CD4-positive, alpha-beta T cell (primary cell): ENCODE measurements around the gene GFPT1. TPM values are rescaled to one million over a fixed set of nuclear protein-coding genes. Genes with fewer than 3 reads are reported as not detected.

Experiments
- ATAC-seq: fragments of 200-7000 bp; cut with Tn5 transposase; one replicate; pipeline ENCODE4 v1.10.0; 2022; ENCODE audit warnings: mild to moderate bottlenecking; ENCODE audit not compliant: poor library complexity
- CTCF ChIA-PET: fragments of 350-600 bp; sonication (Branson Sonifier 250); formaldehyde crosslinking; loops from one replicate; lab custom pipeline; 2021; ENCODE audit warnings: antibody characterized with exemption, inconsistent platforms; lab: Charles Lee
- POLR2A ChIA-PET: fragments of 350-600 bp; sonication (Branson Sonifier 250); formaldehyde crosslinking; loops from one replicate; lab custom pipeline; 2021; ENCODE audit warnings: antibody characterized with exemption, inconsistent platforms; lab: Charles Lee
- DNase-seq, 14 experiments: peaks; one replicate each; pipeline ENCODE4 v3.0.0-alpha.2; 2013 to 2020; ENCODE audit warnings: mixed read lengths in 2 of 14
- H3K27ac ChIP-seq, 2 donors: one replicate each; pipeline versions ENCODE4 v1.5.1 to v1.7.0; 2013; ENCODE audit warnings: low read length in 2 of 2, low read depth in 1 of 2, mild to moderate bottlenecking in 1 of 2
- H3K27me3 ChIP-seq, 2 experiments: 1 replicate in 1 of 2; 2 replicates in 1 of 2; pipeline versions ENCODE4 v1.6.1 to v1.7.0; 2013; ENCODE audit warnings: low read length in 2 of 2, control low read depth in 1 of 2, mild to moderate bottlenecking in 1 of 2, moderate library complexity in 1 of 2; ENCODE audit not compliant: insufficient read depth in 2 of 2, control insufficient read depth in 1 of 2
- H3K36me3 ChIP-seq: one replicate; pipeline ENCODE4 v1.6.1; 2013; ENCODE audit warnings: low read length, control low read depth; ENCODE audit not compliant: insufficient read depth
- H3K4me1 ChIP-seq: one replicate; pipeline ENCODE4 v1.6.1; 2013; ENCODE audit warnings: low read length, control low read depth; ENCODE audit not compliant: insufficient read depth
- H3K4me3 ChIP-seq: one replicate; pipeline ENCODE4 v1.5.1; 2013; ENCODE audit warnings: mild to moderate bottlenecking, low read length, moderate library complexity
- H3K9me3 ChIP-seq, 2 experiments: 1 replicate in 1 of 2; 2 replicates in 1 of 2; pipeline versions ENCODE4 v1.6.1 to v1.7.0; 2013; ENCODE audit warnings: low read length in 2 of 2, mild to moderate bottlenecking in 2 of 2, control low read depth in 1 of 2, moderate library complexity in 1 of 2; ENCODE audit not compliant: control insufficient read depth in 1 of 2, insufficient read depth in 1 of 2
- H3K27ac Mint-ChIP-seq: one replicate; pipeline ENCODE4 v1.8.0; 2020; ENCODE audit warnings: mixed read lengths
- H3K27me3 Mint-ChIP-seq: one replicate; pipeline ENCODE4 v1.8.0; 2021; ENCODE audit warnings: mixed read lengths
- H3K36me3 Mint-ChIP-seq: one replicate; pipeline ENCODE4 v1.8.0; 2021; ENCODE audit warnings: low read depth, mixed read lengths
- H3K4me1 Mint-ChIP-seq: one replicate; pipeline ENCODE4 v1.8.0; 2021; ENCODE audit warnings: low read depth, mixed read lengths
- H3K4me3 Mint-ChIP-seq: one replicate; pipeline ENCODE4 v1.8.0; 2020; ENCODE audit warnings: mild to moderate bottlenecking, mixed read lengths
- H3K9me3 Mint-ChIP-seq: one replicate; pipeline ENCODE4 v1.8.0; 2020; ENCODE audit warnings: mixed read lengths
- CTCF ChIP-seq: fragments of 200-600 bp; IDR thresholded peaks from one replicate; pipeline ENCODE4 v1.8.0; 2022; ENCODE audit warnings: antibody characterized with exemption, mild to moderate bottlenecking
- intact Hi-C, 2 experiments: fragments of 100-400 bp; cut with DNase I in 1 of 2; cut with micrococcal nuclease in 1 of 2; formaldehyde crosslinking; loops; one replicate each; pipeline versions ENCODE4 v1.15.1 to v1.9.0; 2023 to 2025; cut with DNase I, micrococcal nuclease
- total RNA-seq, 174 experiments: library from RNA in 2 of 174; stranded (reverse) in 2 of 174; gene quantifications; one replicate each; pipeline ENCODE4 v1.2.3 and lab custom pipeline; 2021 to 2026

The GFPT1 gene
- total RNA-seq, 2 experiments from 2014 or later: 17.6 to 18.3 TPM

- H3K4me3 Mint-ChIP-seq: peak overlapping the region; percentile 58
- intact Hi-C loops: loop anchor here (2.0 to 5.0 kb wide), 3 partner anchors 280 to 845 kb away; no protein-coding TSS in a partner anchor
- TF ChIP-seq CTCF: peak; percentile 44
- H3K4me1 Mint-ChIP-seq: peaks cover 31% of the 10 kb centered on the region
- H3K9me3 Mint-ChIP-seq: no peaks in the 10 kb centered on the region
- CTCF ChIA-PET: interaction anchor here (0.6 to 3.4 kb wide), 3 partner anchors 8 to 12 kb away, joined by 3 to 12 read pairs (median 4); no protein-coding TSS in a partner anchor
- H3K27me3 Mint-ChIP-seq: peaks cover 28% of the 10 kb centered on the region
- no peaks in the 10 kb centered on the region for H3K36me3 ChIP-seq
- peaks cover 31% of the 10 kb centered on the region for H3K4me1 ChIP-seq
- POLR2A ChIA-PET: interaction anchor here (1.3 kb wide), 1 partner anchor 9 kb away, joined by 5 read pairs; no protein-coding TSS in a partner anchor
- no peaks in the 10 kb centered on the region for H3K36me3 Mint-ChIP-seq
- DNase-seq (no peak), ATAC-seq (no peak)
- no peak overlapping the region for H3K27ac ChIP-seq
- no peak overlapping the region for H3K27ac Mint-ChIP-seq
- H3K27me3 ChIP-seq: peaks cover 18 to 29% of the 10 kb centered on the region in 2 experiments
- peaks cover 7 to 19% of the 10 kb centered on the region in 2 experiments for H3K9me3 ChIP-seq
- peak overlapping the region; percentile 56 for H3K4me3 ChIP-seq
Measured at GRCh38 chr2:69307579-69308064, 79.4 kb downstream of the GFPT1 start.

- H3K9me3 ChIP-seq: peaks cover 7 to 19% of the 10 kb centered on the region in 2 experiments
- peaks cover 18 to 29% of the 10 kb centered on the region in 2 experiments for H3K27me3 ChIP-seq
- Mint-ChIP-seq H3K4me1 (peaks cover 31% of the 10 kb centered on the region), H3K27ac (no peak overlapping the region), H3K9me3 (no peaks in the 10 kb centered on the region), H3K36me3 (no peaks in the 10 kb centered on the region), H3K27me3 (peaks cover 32% of the 10 kb centered on the region), H3K4me3 (peak overlapping the region; percentile 58)
- H3K4me3 ChIP-seq: peak overlapping the region; percentile 56
- intact Hi-C loops: loop anchor here (2.0 to 5.0 kb wide), 3 partner anchors 280 to 845 kb away; no protein-coding TSS in a partner anchor
- peaks cover 31% of the 10 kb centered on the region for H3K4me1 ChIP-seq
- H3K36me3 ChIP-seq: no peaks in the 10 kb centered on the region
- DNase-seq (peak; percentile 30 to 74 (median 46)), ATAC-seq (peak; percentile 81)
- H3K27ac ChIP-seq: no peak overlapping the region
- TF ChIP-seq CTCF: peak; percentile 79
- CTCF ChIA-PET: interaction anchor here (0.6 to 3.4 kb wide), 3 partner anchors 8 to 13 kb away, joined by 3 to 12 read pairs (median 4); no protein-coding TSS in a partner anchor
- POLR2A ChIA-PET: interaction anchor here (1.1 to 1.3 kb wide), 2 partner anchors 9 to 844 kb away, joined by 3 to 5 read pairs; no protein-coding TSS in a partner anchor
Measured at GRCh38 chr2:69306822-69307578, 80.0 kb downstream of the GFPT1 start.

- Mint-ChIP-seq H3K4me3 (peak overlapping the region; percentile 79), H3K27ac (no peak overlapping the region), H3K4me1 (peaks cover 31% of the 10 kb centered on the region), H3K27me3 (peaks cover 38% of the 10 kb centered on the region), H3K36me3 (no peaks in the 10 kb centered on the region), H3K9me3 (no peaks in the 10 kb centered on the region)
- ChIA-PET CTCF (interaction anchor here (1.4 to 3.4 kb wide), 2 partner anchors 11 to 14 kb away, joined by 3 to 12 read pairs; no protein-coding TSS in a partner anchor), POLR2A (interaction anchor here (1.1 kb wide), 1 partner anchor 843 kb away, joined by 3 read pairs; no protein-coding TSS in a partner anchor)
- ATAC-seq: no peak
- Histone ChIP-seq H3K4me1 (peaks cover 31% of the 10 kb centered on the region), H3K4me3 (peak overlapping the region; percentile 56), H3K27ac (no peak overlapping the region), H3K9me3 (peaks cover 7 to 19% of the 10 kb centered on the region in 2 experiments), H3K36me3 (no peaks in the 10 kb centered on the region), H3K27me3 (peaks cover 18 to 29% of the 10 kb centered on the region in 2 experiments)
- intact Hi-C loops: loop anchor here (2.0 to 5.0 kb wide), 3 partner anchors 279 to 844 kb away; no protein-coding TSS in a partner anchor
- TF ChIP-seq CTCF: no peak
- peak in 2 of 14 experiments; percentile 4 to 17 for DNase-seq
Measured at GRCh38 chr2:69306393-69306821, 80.6 kb downstream of the GFPT1 start.
